Activated CD4-positive, alpha-beta T cell treated with anti-CD3 and anti-CD28 coated beads, Interleukin-2, amount 10 ng/mL, durations not matched to agents 7 days and 5 days (primary cell): Measurements from ENCODE around the gene G6PC2. TPM values are rescaled to one million over a fixed set of nuclear protein-coding genes. Genes with fewer than 3 reads are reported as not detected.
"Not testable (repeated sequence)": the region's sequence is repeated elsewhere in the genome, so short reads cannot be mapped to it uniquely, and the experiment has no call there.

Experiments used
- CTCF ChIA-PET: fragments of 350-600 bp; sonication (Branson Sonifier 250); formaldehyde crosslinking; loops from one replicate; lab custom pipeline; 2021; ENCODE audit warnings: antibody characterized with exemption; lab: Charles Lee
- POLR2A ChIA-PET: fragments of 350-600 bp; sonication (Branson Sonifier 250); formaldehyde crosslinking; loops from one replicate; lab custom pipeline; 2021; ENCODE audit warnings: antibody characterized with exemption; lab: Charles Lee
- DNase-seq: peaks from one replicate; pipeline ENCODE4 v3.0.0-alpha.2; 2020
- H3K27ac Mint-ChIP-seq: one replicate; pipeline ENCODE4 v1.8.0; 2021; ENCODE audit warnings: mild to moderate bottlenecking, moderate library complexity, mixed read lengths
- H3K27me3 Mint-ChIP-seq: one replicate; pipeline ENCODE4 v1.8.0; 2021; ENCODE audit warnings: mixed read lengths
- H3K36me3 Mint-ChIP-seq: one replicate; pipeline ENCODE4 v1.8.0; 2021; ENCODE audit warnings: low read depth, mixed read lengths
- H3K4me1 Mint-ChIP-seq: one replicate; pipeline ENCODE4 v1.8.0; 2021; ENCODE audit warnings: mixed read lengths
- H3K4me3 Mint-ChIP-seq: one replicate; pipeline ENCODE4 v1.8.0; 2021; ENCODE audit warnings: mild to moderate bottlenecking, moderate library complexity, mixed read lengths
- H3K9me3 Mint-ChIP-seq: one replicate; pipeline ENCODE4 v1.8.0; 2021; ENCODE audit warnings: mixed read lengths
- total RNA-seq, 2 experiments: library from RNA; stranded (reverse); gene quantifications; one replicate each; pipeline ENCODE4 v1.2.3, GENCODE V29; 2021

Gene G6PC2
- total RNA-seq, 2 experiments from 2014 or later, result not detected

DNA sequence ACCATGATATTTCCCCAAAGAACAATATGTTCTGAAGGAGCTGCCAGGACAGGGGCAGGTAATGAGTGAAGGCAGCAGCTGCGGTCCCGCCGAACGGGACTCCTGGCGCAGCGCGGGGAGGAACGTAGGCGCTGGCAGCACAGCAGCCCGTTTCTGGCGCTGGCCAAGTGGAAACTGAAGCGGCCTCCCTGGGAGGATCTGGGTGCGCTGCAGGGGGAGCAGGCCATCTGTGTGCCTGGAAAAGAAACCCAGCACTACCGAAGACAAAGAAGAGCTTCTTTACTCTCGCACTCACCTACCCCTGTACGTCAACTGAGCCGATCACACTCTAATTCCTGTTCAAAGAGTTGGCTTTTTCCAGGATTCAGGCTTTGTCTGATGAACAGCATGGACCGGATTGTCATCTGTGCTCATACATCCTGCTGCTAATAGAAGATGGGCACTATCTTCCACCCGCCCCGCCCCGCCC, 11.8 kb downstream of the G6PC2 start:
- Mint-ChIP-seq H3K9me3 (peaks cover 14% of the 10 kb centered on the region), H3K4me1 (peaks cover 21% of the 10 kb centered on the region), H3K27ac (no peak overlapping the region), H3K27me3 (peaks cover 32% of the 10 kb centered on the region), H3K36me3 (peaks cover 6% of the 10 kb centered on the region), H3K4me3 (peak overlapping the region; percentile 32)
- ChIA-PET CTCF (no interaction called here), POLR2A (no interaction called here)
- no peak for DNase-seq

- H3K36me3 Mint-ChIP-seq, result peaks cover 6% of the 10 kb centered on the region
- H3K4me1 Mint-ChIP-seq, result peaks cover 21% of the 10 kb centered on the region
- ChIA-PET CTCF (no interaction called here), POLR2A (no interaction called here)
- H3K27me3 Mint-ChIP-seq, result peaks cover 33% of the 10 kb centered on the region
- peaks cover 14% of the 10 kb centered on the region for H3K9me3 Mint-ChIP-seq
- DNase-seq, result no peak
- no peak overlapping the region for H3K27ac Mint-ChIP-seq
- no peak overlapping the region for H3K4me3 Mint-ChIP-seq
These were observed 12.4 kb downstream of the G6PC2 start for GRCh38 chr2:168913495-168913894.

- Mint-ChIP-seq H3K36me3 (peaks cover 6% of the 10 kb centered on the region), H3K4me1 (peaks cover 21% of the 10 kb centered on the region), H3K9me3 (peaks cover 14% of the 10 kb centered on the region), H3K27ac (no peak overlapping the region), H3K4me3 (no peak overlapping the region), H3K27me3 (peaks cover 31% of the 10 kb centered on the region)
- DNase-seq, result no peak
- ChIA-PET CTCF (no interaction called here), POLR2A (interaction anchor here (0.6 kb wide), 1 partner anchor 1505 kb away, joined by 3 read pairs; no protein-coding TSS in a partner anchor)
These were observed 14.6 kb downstream of the G6PC2 start for GRCh38 chr2:168915441-168916330.

- Mint-ChIP-seq H3K4me1 (peaks cover 21% of the 10 kb centered on the region), H3K9me3 (peaks cover 14% of the 10 kb centered on the region), H3K27ac (no peak overlapping the region), H3K27me3 (peaks cover 34% of the 10 kb centered on the region), H3K4me3 (no peak overlapping the region), H3K36me3 (peaks cover 6% of the 10 kb centered on the region)
- ChIA-PET POLR2A (no interaction called here), CTCF (no interaction called here)
- no peak for DNase-seq
These were observed 15.2 kb downstream of the G6PC2 start for GRCh38 chr2:168916331-168916675.

- no peak overlapping the region for H3K4me3 Mint-ChIP-seq
- no peak overlapping the region for H3K27ac Mint-ChIP-seq
- DNase-seq, result peak; percentile 37
- ChIA-PET CTCF (interaction anchor here (1.0 to 1.4 kb wide), 4 partner anchors 9 to 582 kb away, joined by 3 to 4 read pairs (median 3); no protein-coding TSS in a partner anchor), POLR2A (no interaction called here)
- H3K4me1 Mint-ChIP-seq, result peaks cover 9% of the 10 kb centered on the region
- peaks cover 5% of the 10 kb centered on the region for H3K9me3 Mint-ChIP-seq
- H3K27me3 Mint-ChIP-seq, result peaks cover 39% of the 10 kb centered on the region
- no peaks in the 10 kb centered on the region for H3K36me3 Mint-ChIP-seq
These were observed 19.5 kb downstream of the G6PC2 start for GRCh38 chr2:168920504-168921157.

DNA sequence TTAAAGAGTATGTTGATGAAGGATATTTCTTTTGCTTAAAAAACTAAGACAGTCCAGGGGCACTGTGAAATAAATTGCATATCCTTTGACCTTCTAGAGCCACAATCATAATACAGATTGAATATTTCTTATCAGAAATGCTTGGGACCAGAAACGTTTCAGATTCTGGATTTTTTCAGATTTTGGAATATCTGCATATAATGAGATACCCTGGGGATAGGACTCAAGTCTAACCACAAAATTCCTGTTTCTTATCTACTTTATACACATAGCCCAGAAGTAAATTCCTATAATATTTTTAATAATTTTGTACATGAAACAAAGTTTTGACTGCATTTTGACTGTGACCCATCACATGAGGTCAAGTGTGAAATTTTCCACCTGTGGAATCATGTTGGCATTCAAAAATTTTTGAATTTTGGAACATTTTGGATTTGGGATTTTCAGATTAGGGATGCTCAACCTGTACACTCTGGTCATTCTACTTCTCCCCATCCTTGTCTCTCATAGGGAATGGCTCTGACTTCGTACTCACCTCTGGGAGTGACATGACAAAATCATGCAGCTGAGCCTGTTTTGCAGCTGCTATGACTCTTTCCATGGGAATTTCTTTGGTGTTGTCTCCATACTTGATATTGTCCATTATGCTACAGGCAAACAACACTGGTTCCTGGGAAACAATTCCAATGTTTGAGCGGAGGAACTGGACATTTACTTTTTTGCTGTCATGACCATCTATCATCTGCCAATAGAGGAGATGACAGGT, 25.7 kb downstream of the G6PC2 start:
- no peaks in the 10 kb centered on the region for H3K4me1 Mint-ChIP-seq
- CTCF ChIA-PET, result no interaction called here
- H3K36me3 Mint-ChIP-seq, result no peaks in the 10 kb centered on the region
- no peak overlapping the region for H3K27ac Mint-ChIP-seq
- POLR2A ChIA-PET, result no interaction called here
- peaks cover 54% of the 10 kb centered on the region for H3K27me3 Mint-ChIP-seq
- no peaks in the 10 kb centered on the region for H3K9me3 Mint-ChIP-seq
- H3K4me3 Mint-ChIP-seq, result no peak overlapping the region
- no peak for DNase-seq

DNA sequence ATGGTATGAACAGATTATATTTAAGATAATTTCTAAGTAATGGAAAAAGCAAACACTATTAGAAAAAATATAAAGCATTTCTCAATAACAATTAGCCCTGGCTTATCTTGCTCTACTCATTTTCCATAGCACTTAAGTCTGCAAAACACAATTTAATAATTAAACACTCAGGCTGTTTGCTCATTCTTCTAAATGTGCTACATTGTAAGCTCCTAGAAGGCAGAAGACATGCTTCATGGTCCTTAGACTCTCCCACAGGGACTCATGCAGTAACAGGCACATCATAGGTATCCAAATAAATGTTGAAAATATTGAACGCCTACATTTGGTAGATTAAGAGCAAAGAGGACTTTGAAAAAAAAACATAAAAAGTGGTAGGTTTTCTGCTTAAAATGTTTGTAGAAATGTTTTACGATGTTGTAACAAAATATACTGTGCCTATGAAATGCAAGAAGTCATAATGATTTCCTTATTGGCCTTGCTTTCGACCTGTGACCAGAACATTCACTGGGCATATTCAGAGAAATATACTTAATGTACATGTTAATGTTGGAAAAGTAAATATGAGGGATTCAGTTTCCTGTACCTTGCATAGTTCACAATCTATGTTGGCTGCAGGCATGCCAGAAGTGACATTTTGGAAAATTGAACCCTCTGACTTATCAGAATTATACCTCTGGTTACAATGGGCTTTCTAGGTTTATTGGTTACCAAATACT, 27.2 kb downstream of the G6PC2 start:
- no peak overlapping the region for H3K27ac Mint-ChIP-seq
- H3K27me3 Mint-ChIP-seq, result peaks cover 46% of the 10 kb centered on the region
- ChIA-PET POLR2A (no interaction called here), CTCF (no interaction called here)
- H3K9me3 Mint-ChIP-seq, result no peaks in the 10 kb centered on the region
- no peak overlapping the region for H3K4me3 Mint-ChIP-seq
- DNase-seq, result no peak
- H3K36me3 Mint-ChIP-seq, result no peaks in the 10 kb centered on the region
- no peaks in the 10 kb centered on the region for H3K4me1 Mint-ChIP-seq

- no peaks in the 10 kb centered on the region for H3K9me3 Mint-ChIP-seq
- no peak overlapping the region for H3K4me3 Mint-ChIP-seq
- ChIA-PET POLR2A (no interaction called here), CTCF (interaction anchor here (1.1 kb wide), 1 partner anchor 8 kb away, joined by 3 read pairs; no protein-coding TSS in a partner anchor)
- no peak for DNase-seq
- no peaks in the 10 kb centered on the region for H3K36me3 Mint-ChIP-seq
- H3K4me1 Mint-ChIP-seq, result no peaks in the 10 kb centered on the region
- peaks cover 41% of the 10 kb centered on the region for H3K27me3 Mint-ChIP-seq
- no peak overlapping the region for H3K27ac Mint-ChIP-seq
These were observed 27.9 kb downstream of the G6PC2 start for GRCh38 chr2:168929031-168929430.

DNA sequence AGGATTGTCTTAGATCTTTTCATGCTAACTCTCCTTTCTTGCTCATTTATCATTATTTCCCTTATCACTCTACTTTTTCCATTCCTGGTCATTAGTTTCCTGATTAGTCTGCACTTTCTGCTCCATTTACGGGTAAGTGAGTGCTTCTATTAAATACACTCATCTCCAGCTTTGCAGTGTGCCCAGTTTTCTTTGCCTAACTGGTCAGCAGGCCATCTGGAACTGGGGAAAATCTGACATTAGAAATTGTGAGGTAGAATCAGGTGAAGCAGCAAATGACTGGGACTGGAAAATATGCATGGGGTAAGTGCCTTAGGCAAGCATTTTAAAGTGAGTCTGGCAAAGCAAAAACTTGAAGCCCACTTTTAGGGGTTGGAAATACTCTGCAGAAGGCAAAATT, 29.2 kb downstream of the G6PC2 start:
- H3K36me3 Mint-ChIP-seq, result no peaks in the 10 kb centered on the region
- H3K4me1 Mint-ChIP-seq, result no peaks in the 10 kb centered on the region
- ChIA-PET POLR2A (no interaction called here), CTCF (interaction anchor here (1.1 kb wide), 1 partner anchor 9 kb away, joined by 3 read pairs; no protein-coding TSS in a partner anchor)
- no peak overlapping the region for H3K4me3 Mint-ChIP-seq
- peaks cover 44% of the 10 kb centered on the region for H3K27me3 Mint-ChIP-seq
- H3K27ac Mint-ChIP-seq, result no peak overlapping the region
- no peaks in the 10 kb centered on the region for H3K9me3 Mint-ChIP-seq
- no peak for DNase-seq

DNA sequence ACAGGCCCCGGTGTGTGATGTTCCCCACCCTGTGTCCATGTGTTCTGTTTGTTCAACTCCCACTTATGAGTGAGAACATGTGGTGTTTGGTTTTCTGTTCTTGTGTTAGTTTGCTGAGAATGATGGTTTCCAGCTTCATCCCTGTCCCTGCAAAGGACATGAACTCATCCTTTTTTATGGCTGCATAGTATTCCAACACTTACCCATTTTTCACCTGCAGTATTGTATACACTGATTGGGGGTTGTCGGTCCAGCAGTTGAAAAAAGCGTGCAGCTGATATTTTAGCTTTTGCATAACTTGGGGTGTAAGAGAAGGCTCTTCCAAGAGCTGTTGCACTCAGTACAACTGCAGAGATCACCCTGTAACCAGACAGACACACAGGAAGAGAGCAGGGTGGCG, 31.1 kb downstream of the G6PC2 start:
- DNase-seq, H3K27ac Mint-ChIP-seq, H3K4me1 Mint-ChIP-seq, H3K9me3 Mint-ChIP-seq, POLR2A ChIA-PET, H3K4me3 Mint-ChIP-seq, H3K36me3 Mint-ChIP-seq: not testable (repeated sequence)
- CTCF ChIA-PET, result interaction anchor here (0.6 to 1.2 kb wide), 2 partner anchors 11 to 465 kb away, joined by 3 to 4 read pairs; no protein-coding TSS in a partner anchor
- peaks cover 45% of the 10 kb centered on the region for H3K27me3 Mint-ChIP-seq

DNA sequence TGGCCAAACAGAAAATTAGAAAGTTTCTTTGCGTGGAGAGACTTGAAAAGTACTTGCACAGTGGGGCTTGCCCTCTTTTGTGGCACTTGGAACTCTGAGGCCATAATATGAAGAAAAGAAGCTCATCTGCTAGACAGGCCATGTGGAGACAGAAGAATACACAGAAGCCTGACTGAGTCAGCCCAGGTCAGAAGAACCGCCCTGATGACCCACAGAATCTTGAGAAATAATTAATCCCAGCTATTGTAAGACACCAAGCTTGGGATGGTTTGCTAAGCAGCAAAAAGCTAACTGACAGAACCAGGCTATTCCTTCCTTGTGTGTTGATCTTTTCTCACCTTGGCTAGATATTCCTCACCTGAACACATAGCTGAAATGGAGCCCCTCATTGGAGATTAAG, 33.7 kb downstream of the G6PC2 start:
- H3K27ac Mint-ChIP-seq, result no peak overlapping the region
- peaks cover 29% of the 10 kb centered on the region for H3K27me3 Mint-ChIP-seq
- H3K36me3 Mint-ChIP-seq, result no peaks in the 10 kb centered on the region
- no peak overlapping the region for H3K4me3 Mint-ChIP-seq
- no peaks in the 10 kb centered on the region for H3K9me3 Mint-ChIP-seq
- POLR2A ChIA-PET, result no interaction called here
- no peak for DNase-seq
- H3K4me1 Mint-ChIP-seq, result no peaks in the 10 kb centered on the region
- CTCF ChIA-PET, result interaction anchor here (0.6 kb wide), 1 partner anchor 149 kb away, joined by 3 read pairs; no protein-coding TSS in a partner anchor
